Glutamatergic neuron (in vitro differentiated cells): ENCODE measurements around the gene ADCY10. TPM values are rescaled to one million over a fixed set of nuclear protein-coding genes. Genes with fewer than 3 reads are reported as not detected.

Experiments
- DNase-seq: peaks from one replicate; pipeline ENCODE4 v3.0.0; 2022
- H3K27ac Mint-ChIP-seq: one replicate; pipeline ENCODE4 v1.8.0; 2020; ENCODE audit warnings: mild to moderate bottlenecking, mixed read lengths, inconsistent platforms; ENCODE audit not compliant: unreplicated experiment
- H3K27me3 Mint-ChIP-seq: one replicate; pipeline ENCODE4 v1.8.0; 2020; ENCODE audit warnings: mild to moderate bottlenecking, moderate library complexity, mixed read lengths, inconsistent platforms; ENCODE audit not compliant: unreplicated experiment
- H3K36me3 Mint-ChIP-seq: one replicate; pipeline ENCODE4 v1.8.0; 2020; ENCODE audit warnings: mild to moderate bottlenecking, mixed read lengths, inconsistent platforms; ENCODE audit not compliant: unreplicated experiment
- H3K4me1 Mint-ChIP-seq: one replicate; pipeline ENCODE4 v1.8.0; 2020; ENCODE audit warnings: mild to moderate bottlenecking, low read depth, mixed read lengths, inconsistent platforms; ENCODE audit not compliant: unreplicated experiment
- H3K4me3 Mint-ChIP-seq: one replicate; pipeline ENCODE4 v1.8.0; 2020; ENCODE audit warnings: mild to moderate bottlenecking, mixed read lengths, inconsistent platforms; ENCODE audit not compliant: unreplicated experiment
- H3K9me3 Mint-ChIP-seq: one replicate; pipeline ENCODE4 v1.8.0; 2020; ENCODE audit warnings: mild to moderate bottlenecking, moderate library complexity, mixed read lengths, inconsistent platforms; ENCODE audit not compliant: unreplicated experiment
- CTCF ChIP-seq: fragments of 200-600 bp; sonication (generic); IDR thresholded peaks from one replicate; pipeline ENCODE4 v1.5.0; 2021; ENCODE audit not compliant: partially characterized antibody, unreplicated experiment
- total RNA-seq: library from RNA; stranded (reverse); fragmentation: NEBNext Ultra II Directional; extraction: Animal tissue kit (Norgen Biotek cat#: 25700); gene quantifications from one replicate; pipeline ENCODE4 v1.2.1, GENCODE V29; 2021; ENCODE audit not compliant: unreplicated experiment

ADCY10 gene
- total RNA-seq, 1 donor from 2014 or later: 0.07 TPM

- peak overlapping the region; percentile 8 for H3K27ac Mint-ChIP-seq
- TF ChIP-seq CTCF: no peak
- peaks cover 2% of the 10 kb centered on the region for H3K27me3 Mint-ChIP-seq
- peaks cover 3% of the 10 kb centered on the region for H3K9me3 Mint-ChIP-seq
- H3K4me1 Mint-ChIP-seq: peaks cover 9% of the 10 kb centered on the region
- no peaks in the 10 kb centered on the region for H3K36me3 Mint-ChIP-seq
- DNase-seq: no peak
- H3K4me3 Mint-ChIP-seq: no peak overlapping the region
Measured at GRCh38 chr1:167791281-167792187, 122.4 kb downstream of the ADCY10 start.

GRCh38 chr1:167790117-167790516 is 123.8 kb downstream of the ADCY10 start:
- no peak for TF ChIP-seq CTCF
- peaks cover 3% of the 10 kb centered on the region for H3K36me3 Mint-ChIP-seq
- H3K4me1 Mint-ChIP-seq: peaks cover 7% of the 10 kb centered on the region
- H3K9me3 Mint-ChIP-seq: peaks cover 3% of the 10 kb centered on the region
- no peak overlapping the region for H3K27ac Mint-ChIP-seq
- peaks cover 2% of the 10 kb centered on the region for H3K27me3 Mint-ChIP-seq
- no peak for DNase-seq
- H3K4me3 Mint-ChIP-seq: no peak overlapping the region

- Mint-ChIP-seq H3K27me3 (peaks cover 2% of the 10 kb centered on the region), H3K4me1 (peaks cover 7% of the 10 kb centered on the region), H3K36me3 (peaks cover 5% of the 10 kb centered on the region), H3K9me3 (peaks cover 3% of the 10 kb centered on the region), H3K27ac (no peak overlapping the region), H3K4me3 (no peak overlapping the region)
- no peak for TF ChIP-seq CTCF
- DNase-seq: no peak
Measured at GRCh38 chr1:167789501-167789900, 124.4 kb downstream of the ADCY10 start.

GRCh38 chr1:167786502-167786901 is 127.4 kb downstream of the ADCY10 start:
- no peak for TF ChIP-seq CTCF
- H3K27me3 Mint-ChIP-seq: no peaks in the 10 kb centered on the region
- no peak overlapping the region for H3K27ac Mint-ChIP-seq
- DNase-seq: no peak
- no peak overlapping the region for H3K4me3 Mint-ChIP-seq
- peaks cover 18% of the 10 kb centered on the region for H3K36me3 Mint-ChIP-seq
- H3K9me3 Mint-ChIP-seq: no peaks in the 10 kb centered on the region
- peaks cover under 1% of the 10 kb centered on the region for H3K4me1 Mint-ChIP-seq

GRCh38 chr1:167784876-167785550 is 128.9 kb downstream of the ADCY10 start:
- no peak overlapping the region for H3K4me3 Mint-ChIP-seq
- H3K36me3 Mint-ChIP-seq: peaks cover 33% of the 10 kb centered on the region
- no peaks in the 10 kb centered on the region for H3K27me3 Mint-ChIP-seq
- no peak overlapping the region for H3K27ac Mint-ChIP-seq
- no peak for DNase-seq
- no peaks in the 10 kb centered on the region for H3K4me1 Mint-ChIP-seq
- no peak for TF ChIP-seq CTCF
- no peaks in the 10 kb centered on the region for H3K9me3 Mint-ChIP-seq
